ENCODE data around the gene PCDH9.

The PCDH9 gene

GRCh38 chr13:67048084-67048820 is 181.9 kb downstream of the PCDH9 start:
- no peak overlapping the region for H3K4me3 ChIP-seq (ENCODE audit: low read depth, low read length)
- TF ChIP-seq POLR2A (IDR thresholded peaks at IDR 0.05; ENCODE audit: extremely low read depth, insufficient read length) (no peak), CTCF (IDR thresholded peaks at IDR 0.05; ENCODE audit: low read depth, low read length) (no peak), MYC (IDR thresholded peaks at IDR 0.05; ENCODE audit: low read depth, low read length) (no peak), MAX (IDR thresholded peaks at IDR 0.05; ENCODE audit: low read depth, low read length) (no peak)
- DNase-seq (ENCODE audit: low read depth): no peak

GRCh38 chr13:67045357-67045756 is 184.8 kb downstream of the PCDH9 start:
- no peak for DNase-seq (ENCODE audit: low read depth)
- H3K4me3 ChIP-seq (ENCODE audit: low read depth, low read length): no peak overlapping the region
- TF ChIP-seq MAX (IDR thresholded peaks at IDR 0.05; ENCODE audit: low read depth, low read length) (no peak), POLR2A (IDR thresholded peaks at IDR 0.05; ENCODE audit: extremely low read depth, insufficient read length) (no peak), MYC (IDR thresholded peaks at IDR 0.05; ENCODE audit: low read depth, low read length) (no peak), CTCF (IDR thresholded peaks at IDR 0.05; ENCODE audit: low read depth, low read length) (no peak)

- DNase-seq (ENCODE audit: low read depth): no peak
- no peak for TF ChIP-seq POLR2A (IDR thresholded peaks at IDR 0.05; ENCODE audit: extremely low read depth, insufficient read length)
Measured at GRCh38 chr13:67043901-67044300, 186.2 kb downstream of the PCDH9 start.

GRCh38 chr13:67042556-67042955 is 187.6 kb downstream of the PCDH9 start:
- no peak overlapping the region for H3K4me3 ChIP-seq (ENCODE audit: low read depth, low read length)
- TF ChIP-seq MAX (IDR thresholded peaks at IDR 0.05; ENCODE audit: low read depth, low read length) (no peak), CTCF (IDR thresholded peaks at IDR 0.05; ENCODE audit: low read depth, low read length) (no peak)
- no peak for DNase-seq (ENCODE audit: low read depth)

More at GRCh38 chr13:67043901-67044300, 186.2 kb downstream of the PCDH9 start:
- no peak overlapping the region for H3K4me3 ChIP-seq (ENCODE audit: low read depth, low read length)

- TF ChIP-seq CTCF (IDR thresholded peaks at IDR 0.05; ENCODE audit: low read depth, low read length) (no peak), POLR2A (IDR thresholded peaks at IDR 0.05; ENCODE audit: extremely low read depth, insufficient read length) (no peak), MAX (IDR thresholded peaks at IDR 0.05; ENCODE audit: low read depth, low read length) (no peak), MYC (IDR thresholded peaks at IDR 0.05; ENCODE audit: low read depth, low read length) (no peak)
- DNase-seq (ENCODE audit: low read depth): no peak
- no peak overlapping the region for H3K4me3 ChIP-seq (ENCODE audit: low read depth, low read length)
Measured at GRCh38 chr13:67036699-67037457, 193.3 kb downstream of the PCDH9 start.

GRCh38 chr13:67033170-67033569 is 197.0 kb downstream of the PCDH9 start:
- H3K4me3 ChIP-seq (ENCODE audit: low read depth, low read length): no peak overlapping the region
- DNase-seq (ENCODE audit: low read depth): no peak
- TF ChIP-seq CTCF (IDR thresholded peaks at IDR 0.05; ENCODE audit: low read depth, low read length) (no peak), POLR2A (IDR thresholded peaks at IDR 0.05; ENCODE audit: extremely low read depth, insufficient read length) (no peak), MYC (IDR thresholded peaks at IDR 0.05; ENCODE audit: low read depth, low read length) (no peak), MAX (IDR thresholded peaks at IDR 0.05; ENCODE audit: low read depth, low read length) (no peak)
